Mammary epithelial cell (primary cell): Measurements from ENCODE around the gene AKAP13.

ENCODE experiments used
- CTCF ChIP-seq, 2 donors: IDR thresholded peaks in 1 of 2; conservative IDR thresholded peaks in 1 of 2; 2 replicates each; pipeline ENCODE4 v1.5.1; 2011 to 2012; ENCODE audit warnings: inconsistent platforms in 2 of 2, low read length in 2 of 2, mild to moderate bottlenecking in 2 of 2, control low read depth in 1 of 2, low read depth in 1 of 2; ENCODE audit not compliant: insufficient read depth in 1 of 2; ENCODE audit errors: extremely low read depth in 1 of 2
- EZH2 ChIP-seq: IDR thresholded peaks from 2 replicates; pipeline ENCODE4 v1.6.1; 2012; ENCODE audit warnings: low read length, inconsistent platforms, borderline replicate concordance

DNA sequence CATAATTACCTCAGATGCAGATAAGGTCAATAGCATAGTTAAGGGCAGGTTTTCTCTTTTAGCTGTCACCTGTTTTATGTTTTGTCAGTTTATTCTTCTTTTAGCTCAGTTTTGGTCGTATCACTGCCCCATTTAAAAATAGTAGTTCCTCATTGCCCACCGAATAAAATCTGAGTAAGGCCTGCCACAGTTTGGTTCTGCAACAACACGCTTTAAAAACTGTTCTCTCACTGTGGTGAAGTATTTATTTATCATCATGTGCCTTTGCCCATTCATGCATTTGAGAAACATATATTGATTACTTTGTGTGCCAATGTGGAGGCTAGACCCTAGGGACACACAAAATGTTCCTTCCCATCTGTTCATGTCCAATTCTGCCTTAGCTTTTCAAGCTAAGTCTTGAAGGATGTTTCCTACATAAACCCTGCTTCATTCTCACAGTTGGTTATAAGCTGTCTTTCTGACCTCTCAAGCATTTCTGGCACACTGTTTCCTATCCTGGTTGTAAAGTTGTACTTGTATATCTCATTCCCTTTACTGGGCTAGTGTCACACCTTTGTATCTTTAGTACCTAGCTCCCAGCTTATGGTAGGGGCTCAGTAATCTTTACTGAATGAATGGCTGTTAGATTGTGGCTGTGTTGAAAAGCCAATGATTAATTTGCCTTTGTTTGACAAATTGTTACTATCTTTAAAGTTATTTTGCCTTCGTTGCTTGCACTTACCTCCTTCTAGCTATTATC is 23.9 kb downstream of the AKAP13 start:
- TF ChIP-seq CTCF (conservative IDR thresholded peaks at IDR 0.05 in 1 of 2, IDR thresholded peaks at IDR 0.05 in 1 of 2; ENCODE audit: extremely low read depth in 1 of 2, insufficient read depth in 1 of 2, low read depth in 1 of 2, low read length in 2 of 2) (no peak), EZH2 (no peak)
